Measurements from ENCODE around the gene MAPRE3. TPM values are rescaled to one million over a fixed set of nuclear protein-coding genes. Genes with fewer than 3 reads are reported as not detected.

Gene MAPRE3
- total RNA-seq, 4 donors from 2014 or later: 13.0 to 25.1 (median 17.2) TPM

- TF ChIP-seq CTCF (IDR thresholded peaks at IDR 0.05; ENCODE audit: low read depth): no peak
These were observed 82.9 kb downstream of the MAPRE3 start for GRCh38 chr2:27053321-27053720.

GRCh38 chr2:27053776-27054175 lies 83.3 kb downstream of the MAPRE3 start:
- no peak for TF ChIP-seq CTCF (IDR thresholded peaks at IDR 0.05; ENCODE audit: low read depth)

GRCh38 chr2:27054721-27055120 lies 84.3 kb downstream of the MAPRE3 start:
- no peak for TF ChIP-seq CTCF (IDR thresholded peaks at IDR 0.05; ENCODE audit: low read depth)

- TF ChIP-seq CTCF (IDR thresholded peaks at IDR 0.05; ENCODE audit: low read depth): no peak
These were observed 86.7 kb downstream of the MAPRE3 start for GRCh38 chr2:27057184-27057583.

GRCh38 chr2:27058210-27058609 lies 87.8 kb downstream of the MAPRE3 start:
- TF ChIP-seq CTCF (IDR thresholded peaks at IDR 0.05; ENCODE audit: low read depth): no peak

- TF ChIP-seq CTCF (IDR thresholded peaks at IDR 0.05; ENCODE audit: low read depth): no peak
These were observed 88.8 kb downstream of the MAPRE3 start for GRCh38 chr2:27059141-27059820.

GRCh38 chr2:27060323-27060722 lies 89.9 kb downstream of the MAPRE3 start:
- no peak for TF ChIP-seq CTCF (IDR thresholded peaks at IDR 0.05; ENCODE audit: low read depth)
